Gastrocnemius medialis (tissue), 4 donors: ENCODE results near the gene YWHAG. TPM values are rescaled to one million over a fixed set of nuclear protein-coding genes. Genes with fewer than 3 reads are reported as not detected.

Experiments
- ATAC-seq, 2 donors: fragments of 150-250 bp; one replicate each; pipeline ENCODE4 v1.9.1; 2016
- DNase-seq, 2 donors: peaks; one replicate each; pipeline ENCODE4 v3.0.0-alpha.2; 2019
- H3K27ac ChIP-seq, 4 donors: fragments of 200-600 bp; sonication (generic); 1 replicate in 1 of 4; 2 replicates in 3 of 4; pipeline ENCODE4 v1.5.1; 2016 to 2018; ENCODE audit warnings: mild to moderate bottlenecking in 2 of 4, moderate library complexity in 1 of 4
- H3K27me3 ChIP-seq, 3 donors: fragments of 200-600 bp; sonication (generic) in 2 of 3; 1 replicate in 1 of 3; 2 replicates in 2 of 3; pipeline versions ENCODE4 v1.5.1 to v1.6.0; 2016 to 2019; ENCODE audit warnings: mild to moderate bottlenecking in 1 of 3, moderate library complexity in 1 of 3
- H3K36me3 ChIP-seq, 2 donors: fragments of 200-600 bp; sonication (generic) in 1 of 2; one replicate each; pipeline ENCODE4 v1.5.1; 2017 to 2018
- H3K4me1 ChIP-seq, 2 donors: fragments of 200-600 bp; sonication (generic) in 1 of 2; one replicate each; pipeline ENCODE4 v1.5.1; 2016 to 2017; ENCODE audit warnings: mild to moderate bottlenecking in 2 of 2
- H3K4me3 ChIP-seq, 4 donors: fragments of 200-600 bp; sonication (generic) in 3 of 4; 1 replicate in 1 of 4; 2 replicates in 3 of 4; pipeline ENCODE4 v1.5.1; 2016 to 2019; ENCODE audit warnings: mild to moderate bottlenecking in 2 of 4
- H3K9me3 ChIP-seq, 3 donors: fragments of 200-600 bp; sonication (generic) in 2 of 3; 1 replicate in 1 of 3; 2 replicates in 2 of 3; pipeline ENCODE4 v1.5.1; 2016 to 2019
- POLR2A ChIP-seq, 2 donors: fragments of 450-650 bp; IDR thresholded peaks; one replicate each; pipeline ENCODE4 v1.6.1; 2017; ENCODE audit warnings: antibody characterized with exemption in 2 of 2, mild to moderate bottlenecking in 2 of 2, moderate library complexity in 2 of 2
- in situ Hi-C, 4 donors: fragments of 200-750 bp; cut with MboI; loops; one replicate each; pipeline versions ENCODE4 v1.15.0 to v1.8.0; 2017; ENCODE audit warnings: low sequenced_read_pairs in 4 of 4
- intact Hi-C: fragments of 100-400 bp; cut with DNase I; formaldehyde crosslinking; loops from one replicate; pipeline ENCODE4 v1.15.1; 2023; ENCODE audit warnings: low total_unique reads
- total RNA-seq, 4 donors: library from RNA; depleted of rRNA; stranded (reverse); fragments of >200 nt; gene quantifications; one replicate each; pipeline versions ENCODE4 v1.1.0 to v1.2.3, GENCODE V29; 2016
- TF ChIP-seq, protein P1 (sequence below), 5 experiments: fragments of 450-650 bp in 3 of 5; fragments of 200-600 bp in 2 of 5; sonication (generic) in 2 of 5; IDR thresholded peaks in 4 of 5; conservative IDR thresholded peaks in 1 of 5; 1 replicate in 4 of 5; 2 replicates in 1 of 5; pipeline ENCODE4 v1.5.1; 2016 to 2019; ENCODE audit warnings: antibody characterized with exemption in 5 of 5, mild to moderate bottlenecking in 3 of 5, moderate library complexity in 3 of 5

Gene YWHAG
- total RNA-seq, 4 donors from 2014 or later, result 119 to 262 (median 179) TPM

DNA sequence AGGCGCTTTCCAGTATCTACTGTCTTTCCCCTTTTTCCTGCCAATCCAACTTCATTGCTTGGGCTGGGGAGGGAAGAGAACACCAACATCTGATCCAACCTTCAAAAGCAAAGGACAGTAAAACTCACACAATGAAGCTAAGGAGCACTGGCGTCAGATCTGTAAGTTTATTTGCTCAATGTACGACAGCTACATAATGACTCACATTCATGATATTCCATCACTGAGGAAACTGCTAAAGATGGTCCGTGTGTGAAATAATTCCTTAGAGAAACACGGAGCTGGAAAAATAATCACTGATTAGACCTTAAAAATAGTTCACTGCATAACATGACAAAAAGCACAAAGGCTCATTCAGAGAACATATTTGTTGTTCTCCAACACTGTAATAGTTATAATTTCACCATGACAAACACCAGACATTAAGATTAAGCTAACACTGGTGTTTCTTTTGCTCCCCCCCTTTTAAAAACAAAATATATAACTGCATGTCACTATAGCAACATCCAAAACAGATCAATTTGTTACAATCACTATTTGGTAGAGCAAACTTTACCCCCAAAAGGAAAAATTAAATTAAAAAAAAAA lies 32.1 kb downstream of the YWHAG start:
- Histone ChIP-seq H3K36me3 (peaks cover 2 to 31% of the 10 kb centered on the region in 2 donors), H3K27ac (peak overlapping the region; percentile 97 to 100 (median 98)), H3K4me3 (no peak overlapping the region), H3K4me1 (peaks cover 73 to 78% of the 10 kb centered on the region in 2 donors), H3K9me3 (no peaks in the 10 kb centered on the region), H3K27me3 (no peaks in the 10 kb centered on the region)
- in situ Hi-C loops, result no loop called here
- DNase-seq, result no peak
- ATAC-seq, result no peak
- intact Hi-C loops, result loop anchor here (10.0 kb wide), 1 partner anchor 1468 kb away; the partner anchor contains the start of genes PHTF2 and TMEM60
- TF ChIP-seq, protein P1, sequence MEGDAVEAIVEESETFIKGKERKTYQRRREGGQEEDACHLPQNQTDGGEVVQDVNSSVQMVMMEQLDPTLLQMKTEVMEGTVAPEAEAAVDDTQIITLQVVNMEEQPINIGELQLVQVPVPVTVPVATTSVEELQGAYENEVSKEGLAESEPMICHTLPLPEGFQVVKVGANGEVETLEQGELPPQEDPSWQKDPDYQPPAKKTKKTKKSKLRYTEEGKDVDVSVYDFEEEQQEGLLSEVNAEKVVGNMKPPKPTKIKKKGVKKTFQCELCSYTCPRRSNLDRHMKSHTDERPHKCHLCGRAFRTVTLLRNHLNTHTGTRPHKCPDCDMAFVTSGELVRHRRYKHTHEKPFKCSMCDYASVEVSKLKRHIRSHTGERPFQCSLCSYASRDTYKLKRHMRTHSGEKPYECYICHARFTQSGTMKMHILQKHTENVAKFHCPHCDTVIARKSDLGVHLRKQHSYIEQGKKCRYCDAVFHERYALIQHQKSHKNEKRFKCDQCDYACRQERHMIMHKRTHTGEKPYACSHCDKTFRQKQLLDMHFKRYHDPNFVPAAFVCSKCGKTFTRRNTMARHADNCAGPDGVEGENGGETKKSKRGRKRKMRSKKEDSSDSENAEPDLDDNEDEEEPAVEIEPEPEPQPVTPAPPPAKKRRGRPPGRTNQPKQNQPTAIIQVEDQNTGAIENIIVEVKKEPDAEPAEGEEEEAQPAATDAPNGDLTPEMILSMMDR (IDR thresholded peaks at IDR 0.05 in 4 of 5, conservative IDR thresholded peaks at IDR 0.05 in 1 of 5), result no peak
- TF ChIP-seq POLR2A (IDR thresholded peaks at IDR 0.05), result no peak

GRCh38 chr7:76325811-76326210 lies 33.0 kb downstream of the YWHAG start:
- Histone ChIP-seq H3K36me3 (peaks cover 2 to 31% of the 10 kb centered on the region in 2 donors), H3K9me3 (no peaks in the 10 kb centered on the region), H3K4me1 (peaks cover 68 to 75% of the 10 kb centered on the region in 2 donors), H3K4me3 (no peak overlapping the region), H3K27me3 (no peaks in the 10 kb centered on the region), H3K27ac (peak overlapping the region; percentile 97 to 100 (median 98))
- in situ Hi-C loops (no loop called here), intact Hi-C loops (loop anchor here (10.0 kb wide), 1 partner anchor 1469 kb away; the partner anchor contains the start of genes PHTF2 and TMEM60)
- TF ChIP-seq, protein P1 (IDR thresholded peaks at IDR 0.05 in 4 of 5, conservative IDR thresholded peaks at IDR 0.05 in 1 of 5), result no peak
- no peak for TF ChIP-seq POLR2A (IDR thresholded peaks at IDR 0.05)
- DNase-seq (no peak), ATAC-seq (no peak)

DNA sequence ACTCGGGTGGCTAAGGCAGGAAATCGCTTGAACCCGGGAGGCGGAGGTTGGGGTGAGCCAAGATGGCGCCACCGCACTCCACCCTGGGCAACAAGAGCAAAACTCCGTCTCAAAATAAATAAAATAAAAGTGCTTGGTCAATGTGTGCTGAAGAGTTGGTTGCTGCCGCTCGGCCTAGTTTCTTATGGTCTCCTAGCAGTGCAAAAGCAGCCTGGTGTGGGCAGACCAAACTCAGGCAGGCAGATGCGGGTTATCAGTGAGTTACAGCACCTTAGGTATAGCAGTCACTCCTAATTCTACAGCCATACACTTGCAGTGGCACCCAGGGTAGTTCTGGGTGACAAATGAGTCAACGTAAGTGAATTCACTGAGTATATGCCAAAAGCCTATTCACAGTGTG lies 33.7 kb downstream of the YWHAG start:
- Histone ChIP-seq H3K4me1 (peaks cover 61 to 68% of the 10 kb centered on the region in 2 donors), H3K27me3 (no peaks in the 10 kb centered on the region), H3K36me3 (peaks cover 2 to 30% of the 10 kb centered on the region in 2 donors), H3K27ac (peak overlapping the region; percentile 97 to 100 (median 98)), H3K9me3 (no peaks in the 10 kb centered on the region), H3K4me3 (no peak overlapping the region)
- TF ChIP-seq, protein P1 (IDR thresholded peaks at IDR 0.05 in 4 of 5, conservative IDR thresholded peaks at IDR 0.05 in 1 of 5), result no peak
- TF ChIP-seq POLR2A (IDR thresholded peaks at IDR 0.05), result no peak
- DNase-seq (no peak), ATAC-seq (no peak)
- intact Hi-C loops (loop anchor here (10.0 kb wide), 1 partner anchor 1470 kb away; the partner anchor contains the start of genes PHTF2 and TMEM60), in situ Hi-C loops (no loop called here)

- DNase-seq (peak; percentile 68 to 86), ATAC-seq (peak; percentile 25 to 27)
- intact Hi-C loops (loop anchor here (1.0 kb wide), 1 partner anchor 41 kb away; no protein-coding TSS in a partner anchor), in situ Hi-C loops (loop anchor here in 3 of 4 donors (5.0 to 10.0 kb wide), 2 partner anchors 44 to 144 kb away; no protein-coding TSS in a partner anchor)
- Histone ChIP-seq H3K9me3 (no peaks in the 10 kb centered on the region), H3K4me3 (peak overlapping the region; percentile 74 to 76 (median 74)), H3K4me1 (peaks cover 43 to 53% of the 10 kb centered on the region in 2 donors), H3K27ac (peak overlapping the region; percentile 97 to 100 (median 98)), H3K27me3 (no peaks in the 10 kb centered on the region), H3K36me3 (no peaks in the 10 kb centered on the region)
- TF ChIP-seq POLR2A (IDR thresholded peaks at IDR 0.05), result no peak
- TF ChIP-seq, protein P1 (IDR thresholded peaks at IDR 0.05 in 4 of 5, conservative IDR thresholded peaks at IDR 0.05 in 1 of 5), result peak in 2 of 5 experiments; percentile 26 to 27
Measured at GRCh38 chr7:76318488-76319353, 40.1 kb downstream of the YWHAG start.
